ENCODE results near the gene SCUBE2. TPM values are rescaled to one million over a fixed set of nuclear protein-coding genes. Genes with fewer than 3 reads are reported as not detected.

SCUBE2 gene
- total RNA-seq, 2 donors from 2014 or later = 6.6 to 40.0 TPM

- 92% methylated on average over 5 of the region's 5 CpGs for WGBS, 2 donors
- no peak overlapping the region for H3K4me3 ChIP-seq
- ATAC-seq = no peak
- no peaks in the 10 kb centered on the region for H3K9me3 ChIP-seq
- H3K4me1 ChIP-seq = peaks cover 7% of the 10 kb centered on the region
- TF ChIP-seq POLR2A (IDR thresholded peaks at IDR 0.05) (no peak), CTCF (IDR thresholded peaks at IDR 0.05) (no peak)
- H3K27me3 ChIP-seq = no peaks in the 10 kb centered on the region
- DNase-seq = no peak
- no peaks in the 10 kb centered on the region for H3K36me3 ChIP-seq (replicated peaks in 1 of 2; ENCODE audit: insufficient read depth in 1 of 2, low read depth in 2 of 2)
- intact Hi-C loops (cut with DNase I) = loop anchor here (10.0 kb wide), 1 partner anchor 68 kb away; no protein-coding TSS in a partner anchor
- H3K27ac ChIP-seq = no peak overlapping the region
Measured at GRCh38 chr11:9132203-9132878, 40.9 kb upstream of the SCUBE2 start.

- no peak overlapping the region for H3K27ac ChIP-seq
- H3K27me3 ChIP-seq = no peaks in the 10 kb centered on the region
- no peaks in the 10 kb centered on the region for H3K9me3 ChIP-seq
- no peak overlapping the region for H3K4me3 ChIP-seq
- intact Hi-C loops (cut with DNase I) = loop anchor here (10.0 kb wide), 1 partner anchor 65 kb away; no protein-coding TSS in a partner anchor
- TF ChIP-seq CTCF (IDR thresholded peaks at IDR 0.05) = no peak
- no peak for TF ChIP-seq POLR2A (IDR thresholded peaks at IDR 0.05)
- no peaks in the 10 kb centered on the region for H3K36me3 ChIP-seq (replicated peaks in 1 of 2; ENCODE audit: insufficient read depth in 1 of 2, low read depth in 2 of 2)
- DNase-seq (no peak), ATAC-seq (no peak)
- WGBS, 2 donors = 94 to 100% methylated on average over 1 of the region's 1 CpG
- no peaks in the 10 kb centered on the region for H3K4me1 ChIP-seq
Measured at GRCh38 chr11:9130297-9130696, 38.9 kb upstream of the SCUBE2 start.

- 58% methylated on average over 2 of the region's 2 CpGs for WGBS, 2 donors
- Histone ChIP-seq H3K27me3 (no peaks in the 10 kb centered on the region), H3K4me3 (no peak overlapping the region), H3K36me3 (replicated peaks in 1 of 2; ENCODE audit: insufficient read depth in 1 of 2, low read depth in 2 of 2) (no peaks in the 10 kb centered on the region), H3K9me3 (no peaks in the 10 kb centered on the region), H3K27ac (no peak overlapping the region), H3K4me1 (no peaks in the 10 kb centered on the region)
- no peak for DNase-seq
- TF ChIP-seq POLR2A (IDR thresholded peaks at IDR 0.05) = no peak
- no peak for TF ChIP-seq CTCF (IDR thresholded peaks at IDR 0.05)
- intact Hi-C loops (cut with DNase I) = no loop called here
- ATAC-seq = no peak
Measured at GRCh38 chr11:9126636-9127035, 35.2 kb upstream of the SCUBE2 start.

GRCh38 chr11:9125185-9125886 lies 33.9 kb upstream of the SCUBE2 start:
- Histone ChIP-seq H3K27me3 (no peaks in the 10 kb centered on the region), H3K9me3 (no peaks in the 10 kb centered on the region), H3K4me1 (no peaks in the 10 kb centered on the region), H3K27ac (no peak overlapping the region), H3K4me3 (no peak overlapping the region), H3K36me3 (replicated peaks in 1 of 2; ENCODE audit: insufficient read depth in 1 of 2, low read depth in 2 of 2) (no peaks in the 10 kb centered on the region)
- no peak for TF ChIP-seq CTCF (IDR thresholded peaks at IDR 0.05)
- TF ChIP-seq POLR2A (IDR thresholded peaks at IDR 0.05) = no peak
- intact Hi-C loops (cut with DNase I) = no loop called here
- ATAC-seq = no peak
- no peak for DNase-seq
- WGBS, 2 donors = 85 to 93% methylated on average over 2 of the region's 2 CpGs

Measured in body of pancreas (tissue), 4 donors.